ENCODE measurements around the gene TMEM43. TPM values are rescaled to one million over a fixed set of nuclear protein-coding genes. Genes with fewer than 3 reads are reported as not detected.

TMEM43 gene
- total and polyA plus RNA-seq, 2 of the 13 experiments (the other 11 are each of a cell fraction or from before 2014, with no cell fraction given) = 48.9 to 50.5 TPM

GRCh38 chr3:14124223-14124614 lies 633 bp upstream of the TMEM43 start (continued):
- no peak for TF ChIP-seq CERS6 (CRISPR knock-in tag; IDR thresholded peaks at IDR 0.05)
- TF ChIP-seq TRIM24 (CRISPR knock-in tag; IDR thresholded peaks at IDR 0.05) = no peak
- TF ChIP-seq EHMT2 (IDR thresholded peaks at IDR 0.05; ENCODE audit: borderline replicate concordance, low read depth, low read length) = no peak
- TF ChIP-seq MXD1 (CRISPR knock-in tag; IDR thresholded peaks at IDR 0.05) = peak; percentile 75; the same call in 1 of the 2 replicates
- peak; percentile 61 for TF ChIP-seq KMT2B (CRISPR knock-in tag; IDR thresholded peaks at IDR 0.05)
- TF ChIP-seq HOXA9 (CRISPR knock-in tag; IDR thresholded peaks at IDR 0.05; ENCODE audit: borderline replicate concordance) = no peak
- no peak for TF ChIP-seq MAFK (conservative IDR thresholded peaks at IDR 0.05 in 1 of 2, IDR thresholded peaks at IDR 0.05 in 1 of 2; ENCODE audit: low read length in 2 of 2)
- TF ChIP-seq ZBTB49 (CRISPR knock-in tag; IDR thresholded peaks at IDR 0.05; ENCODE audit: borderline replicate concordance) = no peak
- TF ChIP-seq SCMH1 (CRISPR knock-in tag; IDR thresholded peaks at IDR 0.05; ENCODE audit: borderline replicate concordance) = no peak
- no peak; the same call in 1 of the 2 replicates for TF ChIP-seq ZNF784 (CRISPR knock-in tag; IDR thresholded peaks at IDR 0.05; ENCODE audit: borderline replicate concordance)
- TF ChIP-seq ZNF549 (CRISPR knock-in tag; IDR thresholded peaks at IDR 0.05) = no peak
- no peak for TF ChIP-seq ZNF556 (CRISPR knock-in tag; IDR thresholded peaks at IDR 0.05; ENCODE audit: borderline replicate concordance)
- TF ChIP-seq ZNF639 (CRISPR knock-in tag; conservative IDR thresholded peaks at IDR 0.05) = no peak; the same call in 1 of the 2 replicates
- TF ChIP-seq TAF15 (IDR thresholded peaks at IDR 0.05; ENCODE audit: low read depth, low read length, poor library complexity, severe bottlenecking) = no peak
- TF ChIP-seq CSRNP1 (CRISPR knock-in tag; IDR thresholded peaks at IDR 0.05) = peak; percentile 4; the same call in 1 of the 2 replicates
- no peak for TF ChIP-seq ZGPAT (CRISPR knock-in tag; IDR thresholded peaks at IDR 0.05)
- TF ChIP-seq SIX4 (CRISPR knock-in tag; IDR thresholded peaks at IDR 0.05) = no peak
- TF ChIP-seq ZBTB46 (CRISPR knock-in tag; IDR thresholded peaks at IDR 0.05; ENCODE audit: borderline replicate concordance) = no peak
